GM15510 (cell line): ENCODE measurements around the gene MAP3K3.

Source experiments
- POLR2A ChIP-seq: IDR thresholded peaks from 3 replicates; pipeline ENCODE4 v1.6.1; 2011; ENCODE audit warnings: borderline replicate concordance; ENCODE audit not compliant: insufficient read length; ENCODE audit errors: extremely low read depth

Gene MAP3K3

GRCh38 chr17:63601439-63602371 is 20.5 kb upstream of the MAP3K3 start:
- TF ChIP-seq POLR2A = no peak

GRCh38 chr17:63609816-63610573 is 12.2 kb upstream of the MAP3K3 start:
- no peak for TF ChIP-seq POLR2A

GRCh38 chr17:63610854-63611253 is 11.4 kb upstream of the MAP3K3 start:
- TF ChIP-seq POLR2A = no peak

GRCh38 chr17:63611354-63611753 is 10.9 kb upstream of the MAP3K3 start:
- TF ChIP-seq POLR2A = no peak

GRCh38 chr17:63613663-63614062 is 8.6 kb upstream of the MAP3K3 start:
- no peak for TF ChIP-seq POLR2A

GRCh38 chr17:63621229-63621683 is 961 bp upstream of the MAP3K3 start:
- no peak for TF ChIP-seq POLR2A

- no peak for TF ChIP-seq POLR2A
Measured at GRCh38 chr17:63622574-63623390, 565 bp downstream of the MAP3K3 start.

GRCh38 chr17:63623786-63624530 is 1.7 kb downstream of the MAP3K3 start:
- no peak for TF ChIP-seq POLR2A

- TF ChIP-seq POLR2A = no peak
Measured at GRCh38 chr17:63624531-63624880, 2.3 kb downstream of the MAP3K3 start.

- no peak for TF ChIP-seq POLR2A
Measured at GRCh38 chr17:63626551-63627180, 4.4 kb downstream of the MAP3K3 start.

- TF ChIP-seq POLR2A = no peak
Measured at GRCh38 chr17:63629627-63630026, 7.4 kb downstream of the MAP3K3 start.

GRCh38 chr17:63631062-63631461 is 8.8 kb downstream of the MAP3K3 start:
- TF ChIP-seq POLR2A = no peak

- TF ChIP-seq POLR2A = no peak
Measured at GRCh38 chr17:63631626-63632025, 9.4 kb downstream of the MAP3K3 start.

GRCh38 chr17:63633742-63634141 is 11.5 kb downstream of the MAP3K3 start:
- TF ChIP-seq POLR2A = no peak

- no peak for TF ChIP-seq POLR2A
Measured at GRCh38 chr17:63634163-63634562, 11.9 kb downstream of the MAP3K3 start.

- no peak for TF ChIP-seq POLR2A
Measured at GRCh38 chr17:63634816-63635215, 12.6 kb downstream of the MAP3K3 start.
